HL-60 (cell line): ENCODE results near the gene PADI6.

Experiments
- DNase-seq, 2 experiments: peaks; one replicate each; pipeline ENCODE4 v3.0.0-alpha.2; 2010 to 2020; ENCODE audit warnings: low read depth in 1 of 2, low spot score in 1 of 2
- H3K27ac ChIP-seq: fragments of 250-450 bp; sonication (Bioruptor Pico); replicated peaks from 2 replicates; pipeline ENCODE4 v1.5.1; 2020; ENCODE audit warnings: mild to moderate bottlenecking, moderate library complexity
- H3K27me3 ChIP-seq: fragments of 250-450 bp; sonication (Bioruptor Pico); 2 replicates; pipeline ENCODE4 v1.5.1; 2021; ENCODE audit warnings: mild to moderate bottlenecking, moderate library complexity; ENCODE audit not compliant: insufficient read depth, poor library complexity, severe bottlenecking
- H3K4me3 ChIP-seq: replicated peaks from 2 replicates; pipeline ENCODE4 v1.5.1; 2011; ENCODE audit warnings: mild to moderate bottlenecking, control low read depth, low read length; ENCODE audit not compliant: insufficient read depth
- CTCF ChIP-seq: IDR thresholded peaks from one replicate; pipeline ENCODE4 v1.5.1; 2011; ENCODE audit warnings: low read length, control low read depth, inconsistent platforms; ENCODE audit not compliant: insufficient read depth
- GABPA ChIP-seq: IDR thresholded peaks from 2 replicates; pipeline ENCODE4 v1.6.1; 2012; ENCODE audit warnings: low read depth
- POLR2AphosphoS5 ChIP-seq: IDR thresholded peaks from 2 replicates; pipeline ENCODE4 v1.6.1; 2012; ENCODE audit warnings: low read depth
- REST ChIP-seq: IDR thresholded peaks from 2 replicates; pipeline ENCODE4 v1.6.1; 2012; ENCODE audit warnings: low read depth; ENCODE audit not compliant: insufficient replicate concordance
- SPI1 ChIP-seq: IDR thresholded peaks from 2 replicates; pipeline ENCODE4 v1.6.1; 2012; ENCODE audit warnings: low read depth, mild to moderate bottlenecking, borderline replicate concordance

Gene PADI6

GRCh38 chr1:17440827-17441168, 68.8 kb downstream of the PADI6 start:
- no peak overlapping the region for H3K4me3 ChIP-seq
- no peaks in the 10 kb centered on the region for H3K27me3 ChIP-seq
- DNase-seq, result no peak
- TF ChIP-seq CTCF (no peak), GABPA (no peak), REST (no peak), SPI1 (no peak), POLR2AphosphoS5 (no peak)
- H3K27ac ChIP-seq, result no peak overlapping the region

GRCh38 chr1:17441265-17441992, 69.4 kb downstream of the PADI6 start:
- DNase-seq, result peak in 1 of 2 experiments; percentile 54
- Histone ChIP-seq H3K27me3 (no peaks in the 10 kb centered on the region), H3K27ac (no peak overlapping the region), H3K4me3 (no peak overlapping the region)
- no peak for TF ChIP-seq CTCF
- no peak for TF ChIP-seq REST
- no peak for TF ChIP-seq GABPA
- TF ChIP-seq POLR2AphosphoS5, result no peak
- TF ChIP-seq SPI1, result peak; percentile 75

- DNase-seq, result no peak
- H3K4me3 ChIP-seq, result no peak overlapping the region
- H3K27ac ChIP-seq, result no peak overlapping the region
- TF ChIP-seq SPI1 (no peak), GABPA (no peak), REST (no peak), CTCF (no peak), POLR2AphosphoS5 (no peak)
- no peaks in the 10 kb centered on the region for H3K27me3 ChIP-seq
These were observed 70.0 kb downstream of the PADI6 start for GRCh38 chr1:17441993-17442357.
